OCI-LY3 (cell line): ENCODE measurements around the gene C9.
"Not testable (repeated sequence)": the region's sequence is repeated elsewhere in the genome, so short reads cannot be mapped to it uniquely, and the experiment has no call there.

Source experiments
- CTCF ChIP-seq: fragments of 200-600, 300-600 bp; sonication (generic); IDR thresholded peaks from 2 replicates; pipeline ENCODE4 v1.5.1; 2014; ENCODE audit warnings: antibody characterized with exemption, low read length, low read depth
- EZH2phosphoT487 ChIP-seq: fragments of 200-600 bp; shearing (Covaris generic); IDR thresholded peaks from 2 replicates; pipeline ENCODE4 v1.6.1; 2018; ENCODE audit warnings: antibody characterized with exemption, mixed run types, low read depth

DNA sequence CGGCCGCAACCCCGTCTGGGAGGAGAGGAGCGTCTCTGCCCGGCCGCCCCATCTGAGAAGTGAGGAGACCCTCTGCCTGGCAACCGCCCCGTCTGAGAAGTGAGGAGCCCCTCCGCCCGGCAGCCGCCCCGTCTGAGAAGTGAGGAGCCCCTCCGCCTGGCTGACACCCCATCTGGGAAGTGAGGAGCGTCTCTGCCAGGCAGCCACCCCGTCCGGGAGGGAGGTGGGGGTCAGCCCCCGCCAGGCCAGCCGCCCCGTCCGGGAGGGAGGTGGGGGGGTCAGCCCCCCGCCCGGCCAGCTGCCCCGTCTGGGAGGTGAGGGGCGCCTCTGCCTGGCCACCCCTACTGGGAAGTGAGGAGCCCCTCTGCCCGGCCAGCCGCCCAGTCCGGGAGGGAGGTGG is 30.0 kb downstream of the C9 start:
- not testable (repeated sequence) for TF ChIP-seq CTCF, EZH2phosphoT487
